Measurements from ENCODE around the gene LATS2.

DNA sequence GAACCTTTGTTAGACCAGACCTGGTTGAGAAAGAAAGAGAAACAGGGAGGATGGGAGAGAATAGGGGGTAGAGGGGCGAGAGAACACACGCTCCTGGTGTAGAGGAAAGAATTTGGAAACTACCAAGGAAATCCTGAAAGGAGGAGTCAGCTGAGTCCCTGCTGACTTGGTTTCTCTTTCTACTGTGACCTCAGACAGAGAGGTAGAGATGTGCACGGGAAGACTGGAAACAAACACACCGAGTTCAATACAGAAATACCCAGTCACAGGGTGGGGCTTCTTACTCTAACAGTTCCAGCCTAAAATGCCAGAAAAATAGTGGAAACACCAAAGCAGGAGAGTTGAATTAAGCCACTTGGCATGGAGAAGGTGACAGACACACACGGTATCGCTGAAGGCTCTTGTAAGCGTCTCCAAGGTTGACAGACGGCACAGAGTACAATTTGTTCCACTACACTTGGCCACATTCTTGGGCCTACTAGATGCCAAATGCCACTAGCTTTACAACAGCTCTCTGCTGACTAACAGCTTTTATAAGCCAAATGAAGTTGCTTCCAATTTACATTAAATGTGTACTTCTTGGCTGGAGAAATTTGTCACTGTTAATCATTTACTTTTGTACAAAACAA, 28.1 kb downstream of the LATS2 start:
- TF ChIP-seq, protein P1, sequence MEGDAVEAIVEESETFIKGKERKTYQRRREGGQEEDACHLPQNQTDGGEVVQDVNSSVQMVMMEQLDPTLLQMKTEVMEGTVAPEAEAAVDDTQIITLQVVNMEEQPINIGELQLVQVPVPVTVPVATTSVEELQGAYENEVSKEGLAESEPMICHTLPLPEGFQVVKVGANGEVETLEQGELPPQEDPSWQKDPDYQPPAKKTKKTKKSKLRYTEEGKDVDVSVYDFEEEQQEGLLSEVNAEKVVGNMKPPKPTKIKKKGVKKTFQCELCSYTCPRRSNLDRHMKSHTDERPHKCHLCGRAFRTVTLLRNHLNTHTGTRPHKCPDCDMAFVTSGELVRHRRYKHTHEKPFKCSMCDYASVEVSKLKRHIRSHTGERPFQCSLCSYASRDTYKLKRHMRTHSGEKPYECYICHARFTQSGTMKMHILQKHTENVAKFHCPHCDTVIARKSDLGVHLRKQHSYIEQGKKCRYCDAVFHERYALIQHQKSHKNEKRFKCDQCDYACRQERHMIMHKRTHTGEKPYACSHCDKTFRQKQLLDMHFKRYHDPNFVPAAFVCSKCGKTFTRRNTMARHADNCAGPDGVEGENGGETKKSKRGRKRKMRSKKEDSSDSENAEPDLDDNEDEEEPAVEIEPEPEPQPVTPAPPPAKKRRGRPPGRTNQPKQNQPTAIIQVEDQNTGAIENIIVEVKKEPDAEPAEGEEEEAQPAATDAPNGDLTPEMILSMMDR (IDR thresholded peaks at IDR 0.05), result no peak
- TF ChIP-seq POLR2A (IDR thresholded peaks at IDR 0.05), result no peak
